AG09309 (cell line): Measurements from ENCODE around the gene CLCN5.

ENCODE experiments used
- DNase-seq: peaks from one replicate; pipeline ENCODE4 v3.0.0-alpha.2; 2010; ENCODE audit warnings: low read depth
- H3K4me3 ChIP-seq: 2 replicates; pipeline ENCODE4 v1.5.1; 2011; ENCODE audit warnings: mild to moderate bottlenecking, low read depth, low read length, moderate library complexity; ENCODE audit not compliant: control insufficient read depth
- CTCF ChIP-seq: IDR thresholded peaks from 2 replicates; pipeline ENCODE4 v1.5.1; 2011; ENCODE audit warnings: mild to moderate bottlenecking, low read depth, low read length, inconsistent platforms; ENCODE audit not compliant: insufficient read depth, control insufficient read depth; ENCODE audit errors: missing control alignments

Gene CLCN5

GRCh38 chrX:50081282-50081889 is 159.0 kb downstream of the CLCN5 start:
- peak; percentile 42 for TF ChIP-seq CTCF
- no peak overlapping the region for H3K4me3 ChIP-seq
- DNase-seq, result no peak

- no peak for DNase-seq
- no peak for TF ChIP-seq CTCF
- H3K4me3 ChIP-seq, result no peak overlapping the region
These were observed 160.3 kb downstream of the CLCN5 start for GRCh38 chrX:50082741-50083140.

GRCh38 chrX:50088645-50089044 is 166.2 kb downstream of the CLCN5 start:
- TF ChIP-seq CTCF, result no peak
- DNase-seq, result no peak

DNA sequence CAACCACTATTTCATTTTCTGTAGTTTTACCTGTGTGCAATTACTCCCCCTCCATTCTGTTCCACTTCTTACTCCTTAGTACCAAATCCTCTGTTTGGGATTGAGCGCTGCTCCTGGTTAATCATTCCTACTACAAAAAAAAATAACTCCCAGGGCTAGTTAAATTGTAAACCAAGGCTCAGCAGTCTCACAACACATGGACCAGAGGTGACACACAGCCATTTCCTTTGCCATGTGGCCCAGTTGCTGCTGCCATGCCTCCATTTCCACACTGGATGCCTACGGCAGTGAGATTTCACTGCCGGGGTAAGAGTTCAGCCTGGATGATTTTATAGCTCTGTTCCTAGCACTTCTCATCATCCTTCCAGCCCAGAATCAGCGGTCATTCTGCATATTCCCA is 171.2 kb downstream of the CLCN5 start:
- no peak for TF ChIP-seq CTCF
- no peak for DNase-seq
- no peak overlapping the region for H3K4me3 ChIP-seq

More at GRCh38 chrX:50088645-50089044, 166.2 kb downstream of the CLCN5 start:
- H3K4me3 ChIP-seq, result no peak overlapping the region

GRCh38 chrX:50097071-50097470 is 174.7 kb downstream of the CLCN5 start:
- H3K4me3 ChIP-seq, result no peak overlapping the region
- DNase-seq, result no peak
- TF ChIP-seq CTCF, result no peak

DNA sequence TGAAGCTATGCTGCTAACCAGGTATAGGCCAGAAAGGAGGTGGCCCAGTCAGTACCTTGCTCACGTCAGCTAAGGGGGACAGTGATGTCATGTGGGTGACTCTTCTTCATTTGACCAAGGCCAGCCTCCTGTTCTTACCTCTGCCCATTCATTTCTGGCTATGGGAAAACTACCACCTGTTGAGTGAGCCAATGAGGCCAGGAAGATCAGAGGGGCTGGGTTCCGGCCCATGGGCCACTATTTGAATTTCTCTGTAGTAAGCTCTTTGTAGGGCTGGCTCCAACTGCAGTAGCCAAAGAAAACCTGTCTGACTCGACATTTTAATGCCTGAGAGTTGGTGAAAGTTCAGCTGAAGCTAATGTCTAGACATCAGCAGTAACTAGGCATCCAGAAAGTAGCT is 175.8 kb downstream of the CLCN5 start:
- no peak for TF ChIP-seq CTCF
- H3K4me3 ChIP-seq, result no peak overlapping the region
- no peak for DNase-seq

- TF ChIP-seq CTCF, result no peak
- DNase-seq, result no peak
These were observed 176.4 kb downstream of the CLCN5 start for GRCh38 chrX:50098749-50099148.

More at GRCh38 chrX:50098749-50099148, 176.4 kb downstream of the CLCN5 start:
- no peak overlapping the region for H3K4me3 ChIP-seq
